Epithelial cell of prostate (primary cell): ENCODE results near the gene CEBPG.

Experiments
- DNase-seq: peaks from one replicate; pipeline ENCODE4 v3.0.0-alpha.2; 2011; ENCODE audit warnings: low read depth, low spot score
- H3K27ac ChIP-seq: fragments of 450-650 bp; 2 replicates; pipeline ENCODE4 v1.5.1; 2017; ENCODE audit warnings: mild to moderate bottlenecking

Gene CEBPG

DNA sequence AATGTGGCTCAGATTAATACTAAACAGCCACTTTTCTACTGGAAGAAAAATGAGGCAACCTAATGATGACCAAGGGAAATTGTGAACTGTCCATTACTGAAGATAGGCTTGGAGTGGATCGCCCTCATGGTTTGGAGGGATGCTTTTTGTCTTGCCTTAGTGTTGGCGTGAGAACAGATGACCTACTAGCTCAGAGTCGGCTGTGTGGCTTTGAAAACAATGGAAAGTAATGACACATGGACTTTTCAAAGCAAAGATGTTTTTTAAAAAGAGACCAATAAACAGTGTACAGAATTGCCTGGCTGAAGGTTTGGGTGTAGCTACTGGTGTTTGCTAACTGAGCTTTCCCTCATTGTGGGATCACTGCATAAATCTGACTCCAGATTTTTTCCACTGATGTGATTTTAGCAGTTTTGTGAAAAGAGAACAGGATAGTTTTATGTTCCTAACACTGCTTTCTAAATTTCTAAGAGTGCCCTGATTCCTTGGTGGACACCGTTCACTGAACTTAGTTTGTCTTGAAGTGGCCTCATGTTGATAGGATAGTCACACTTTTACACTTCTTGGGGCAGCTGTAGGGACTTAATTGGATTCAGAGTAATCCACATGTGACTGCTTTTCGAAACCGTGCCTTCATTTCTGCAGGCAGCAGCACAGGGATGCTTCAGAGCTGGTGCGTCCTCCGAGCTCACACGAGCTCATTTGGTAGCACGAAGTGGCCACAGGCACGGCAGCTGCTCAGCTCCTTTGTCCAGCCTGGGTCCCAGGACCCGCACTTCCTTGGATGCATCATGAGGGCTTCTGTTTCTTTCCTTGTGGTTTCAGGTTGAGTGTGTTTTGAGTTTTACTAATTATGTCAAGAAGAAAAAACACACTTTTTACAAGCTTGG is 4.3 kb downstream of the CEBPG start:
- H3K27ac ChIP-seq, result peak overlapping the region; percentile 98
- no peak for DNase-seq

- no peak for DNase-seq
- H3K27ac ChIP-seq, result no peak overlapping the region
These were observed 5.8 kb downstream of the CEBPG start for GRCh38 chr19:33379151-33379829.

DNA sequence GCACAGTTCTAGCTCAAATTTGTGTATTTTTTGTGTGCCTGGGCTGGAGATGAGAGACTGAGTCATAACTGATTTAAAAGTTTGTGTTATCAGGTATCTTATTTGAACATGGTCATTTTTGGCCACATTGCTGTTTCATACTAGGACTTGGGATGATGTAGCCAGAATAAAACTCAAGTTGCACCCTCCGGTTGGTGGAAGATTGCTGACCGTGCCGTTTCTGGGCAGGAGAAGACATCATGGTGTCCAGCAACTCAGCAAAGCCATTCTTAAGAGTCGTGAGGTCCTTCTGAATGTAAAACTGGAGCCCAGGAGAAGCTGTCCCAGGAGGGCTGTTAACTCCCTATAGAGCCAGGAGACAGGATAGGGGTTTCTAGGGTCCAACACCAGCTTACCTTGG is 7.6 kb downstream of the CEBPG start:
- H3K27ac ChIP-seq, result no peak overlapping the region
- DNase-seq, result no peak

DNA sequence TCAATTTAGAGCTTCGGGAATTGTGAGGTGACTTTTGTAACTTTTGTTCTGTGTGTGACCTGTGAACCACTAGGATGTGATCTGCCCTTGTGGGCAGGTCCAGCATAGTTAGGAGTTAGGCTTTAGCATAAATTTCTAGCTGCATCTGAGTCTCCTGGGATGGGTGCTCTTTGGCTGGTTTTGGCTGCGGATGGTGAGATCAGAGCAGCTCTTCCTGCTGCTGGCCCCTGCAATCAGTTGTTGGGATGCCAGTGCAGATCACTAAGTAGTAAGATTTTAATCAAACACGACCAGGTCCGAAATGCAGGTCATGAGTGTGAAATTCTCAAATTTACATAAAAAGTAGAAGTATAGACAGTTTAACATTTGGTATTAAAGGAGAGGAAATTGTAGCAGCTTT is 8.5 kb downstream of the CEBPG start:
- H3K27ac ChIP-seq, result no peak overlapping the region
- DNase-seq, result no peak

GRCh38 chr19:33382982-33383381 is 9.5 kb downstream of the CEBPG start:
- DNase-seq, result no peak
- no peak overlapping the region for H3K27ac ChIP-seq

DNA sequence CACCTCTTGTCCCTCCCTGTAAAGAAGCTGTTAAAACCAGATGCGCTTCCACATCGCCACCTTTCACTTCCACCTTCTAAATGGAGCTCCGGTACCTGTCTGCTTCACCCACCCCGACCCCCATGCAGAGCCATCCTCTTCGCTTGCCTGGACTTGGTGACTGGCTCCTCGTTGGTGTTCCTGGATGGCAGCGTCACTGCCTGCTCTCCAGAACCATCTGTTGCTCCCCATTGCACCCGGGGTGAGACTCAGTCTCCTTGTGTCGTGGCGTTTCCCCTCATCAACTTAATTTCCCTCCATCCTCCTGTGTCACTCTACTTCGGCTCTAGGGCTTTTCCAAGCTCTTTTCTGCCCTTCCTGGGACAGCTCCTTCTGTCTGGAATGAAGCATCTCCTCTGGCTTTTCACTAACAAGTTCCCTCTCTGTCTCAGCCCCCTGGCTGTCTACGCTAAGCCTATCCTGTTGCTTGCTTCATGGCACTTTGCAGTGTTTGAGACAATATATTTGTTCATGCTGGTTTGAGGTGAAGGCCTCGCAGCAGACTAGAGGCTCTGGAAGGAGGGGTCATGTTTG is 10.3 kb downstream of the CEBPG start:
- H3K27ac ChIP-seq, result no peak overlapping the region
- no peak for DNase-seq

- H3K27ac ChIP-seq, result no peak overlapping the region
- DNase-seq, result no peak
These were observed 11.5 kb downstream of the CEBPG start for GRCh38 chr19:33384983-33385382.

GRCh38 chr19:33385956-33386355 is 12.4 kb downstream of the CEBPG start:
- no peak overlapping the region for H3K27ac ChIP-seq
- no peak for DNase-seq

- DNase-seq, result no peak
- no peak overlapping the region for H3K27ac ChIP-seq
These were observed 12.9 kb downstream of the CEBPG start for GRCh38 chr19:33386361-33386858.

GRCh38 chr19:33387351-33388230 is 14.1 kb downstream of the CEBPG start:
- H3K27ac ChIP-seq, result no peak overlapping the region
- DNase-seq, result no peak

- H3K27ac ChIP-seq, result no peak overlapping the region
- DNase-seq, result no peak
These were observed 14.8 kb downstream of the CEBPG start for GRCh38 chr19:33388231-33388724.

GRCh38 chr19:33388725-33389420 is 15.4 kb downstream of the CEBPG start:
- no peak overlapping the region for H3K27ac ChIP-seq
- DNase-seq, result no peak

- no peak for DNase-seq
- H3K27ac ChIP-seq, result no peak overlapping the region
These were observed 16.1 kb downstream of the CEBPG start for GRCh38 chr19:33389421-33390100.

- no peak overlapping the region for H3K27ac ChIP-seq
- no peak for DNase-seq
These were observed 16.8 kb downstream of the CEBPG start for GRCh38 chr19:33390101-33390907.

DNA sequence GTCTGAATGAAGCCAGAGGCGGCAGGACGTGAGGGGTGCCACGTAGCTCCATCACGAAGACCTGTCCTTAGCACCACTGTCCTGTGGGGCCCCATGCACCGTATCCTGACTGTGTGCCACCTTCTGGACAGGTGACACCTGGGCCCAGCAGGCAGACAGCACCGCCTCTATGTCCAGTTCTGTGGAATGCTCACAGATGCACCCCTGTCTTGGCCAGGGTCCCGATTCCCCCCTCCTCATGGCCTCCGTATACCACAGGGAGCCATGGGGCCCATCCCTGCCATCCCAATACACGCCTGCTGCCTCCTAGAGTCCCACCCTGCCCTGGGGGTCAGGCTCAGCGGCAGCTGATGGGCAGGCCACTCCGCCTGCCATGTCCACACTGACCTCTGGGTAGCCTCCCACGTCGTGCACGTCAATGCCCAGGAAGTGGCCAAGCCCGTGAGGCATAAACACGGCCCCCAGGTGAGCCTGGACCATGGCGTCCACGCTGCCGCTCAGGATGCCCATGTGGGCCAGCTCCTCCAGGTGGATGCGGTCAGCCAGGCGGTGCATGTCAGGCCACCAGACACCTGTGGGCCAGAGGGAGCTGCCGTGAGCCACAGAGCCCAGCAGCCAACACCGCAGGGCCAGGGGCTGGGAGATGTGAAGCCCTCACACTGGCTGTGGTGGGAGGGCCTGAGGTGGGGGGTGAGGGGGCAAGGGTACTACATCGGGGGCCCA is 17.6 kb downstream of the CEBPG start:
- no peak for DNase-seq
- H3K27ac ChIP-seq, result no peak overlapping the region

DNA sequence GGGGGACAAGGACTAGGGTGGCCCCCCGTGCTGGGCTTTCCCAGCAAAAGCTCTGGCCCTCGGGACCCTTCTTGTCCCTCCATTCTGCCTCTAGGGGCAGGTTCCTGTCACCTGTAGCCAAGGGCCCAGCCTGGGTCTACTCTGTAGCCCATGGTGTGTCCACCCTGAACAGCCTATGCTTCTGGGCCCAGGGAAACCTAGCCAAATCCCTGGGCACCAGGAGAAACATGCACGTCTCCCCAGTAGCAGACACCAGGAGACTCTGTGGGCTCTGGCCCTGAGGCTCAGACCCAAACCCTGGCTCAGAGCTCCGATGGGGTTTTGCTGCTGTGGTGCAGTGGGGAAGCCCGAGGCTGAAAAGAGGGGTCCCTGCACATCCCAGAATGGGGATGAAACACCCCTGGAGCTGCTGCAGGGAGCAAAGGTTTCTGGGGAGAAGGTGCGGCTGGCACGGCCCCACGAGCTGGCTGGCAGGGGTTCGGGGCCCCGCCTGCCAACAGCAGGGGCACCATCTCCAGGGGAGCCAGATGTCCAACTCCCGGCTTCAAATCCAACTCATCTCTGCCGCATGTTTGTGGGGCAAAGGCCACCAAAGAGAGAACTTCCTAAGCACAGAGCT is 18.2 kb downstream of the CEBPG start:
- no peak for DNase-seq
- no peak overlapping the region for H3K27ac ChIP-seq
